GM15510 (cell line): ENCODE data around the gene KCP.

ENCODE experiments used
- POLR2A ChIP-seq: IDR thresholded peaks from 3 replicates; pipeline ENCODE4 v1.6.1; 2011; ENCODE audit warnings: borderline replicate concordance; ENCODE audit not compliant: insufficient read length; ENCODE audit errors: extremely low read depth

The KCP gene

GRCh38 chr7:128910569-128910945 is at the start of gene KCP:
Gene KCP, minus strand, starts transcription at chr7:128910709. Its CDS starts 33 bp downstream, at chr7:128910676.
- TF ChIP-seq POLR2A: no peak

DNA sequence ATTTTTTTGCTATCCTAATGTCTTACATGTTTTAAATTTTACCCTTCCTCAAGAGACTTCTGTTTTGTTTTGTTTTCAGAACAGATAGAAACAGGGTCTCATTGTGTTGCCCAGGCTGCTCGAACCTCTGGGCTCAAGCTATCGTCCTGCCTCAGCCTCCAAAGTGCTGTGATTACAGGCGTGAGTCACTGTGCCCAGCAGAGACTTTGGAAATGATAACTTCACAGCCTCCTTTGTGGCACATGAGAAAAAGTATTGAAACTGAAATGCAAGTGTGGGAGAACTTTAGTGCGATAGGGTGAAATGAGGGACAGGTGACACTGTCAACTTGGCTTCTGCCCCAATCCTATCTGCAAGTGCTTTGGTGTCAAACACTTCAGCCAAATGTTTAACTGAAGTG is 48.8 kb upstream of the KCP start:
- no peak for TF ChIP-seq POLR2A

GRCh38 chr7:128955981-128956380 is 45.5 kb upstream of the KCP start:
- no peak for TF ChIP-seq POLR2A

DNA sequence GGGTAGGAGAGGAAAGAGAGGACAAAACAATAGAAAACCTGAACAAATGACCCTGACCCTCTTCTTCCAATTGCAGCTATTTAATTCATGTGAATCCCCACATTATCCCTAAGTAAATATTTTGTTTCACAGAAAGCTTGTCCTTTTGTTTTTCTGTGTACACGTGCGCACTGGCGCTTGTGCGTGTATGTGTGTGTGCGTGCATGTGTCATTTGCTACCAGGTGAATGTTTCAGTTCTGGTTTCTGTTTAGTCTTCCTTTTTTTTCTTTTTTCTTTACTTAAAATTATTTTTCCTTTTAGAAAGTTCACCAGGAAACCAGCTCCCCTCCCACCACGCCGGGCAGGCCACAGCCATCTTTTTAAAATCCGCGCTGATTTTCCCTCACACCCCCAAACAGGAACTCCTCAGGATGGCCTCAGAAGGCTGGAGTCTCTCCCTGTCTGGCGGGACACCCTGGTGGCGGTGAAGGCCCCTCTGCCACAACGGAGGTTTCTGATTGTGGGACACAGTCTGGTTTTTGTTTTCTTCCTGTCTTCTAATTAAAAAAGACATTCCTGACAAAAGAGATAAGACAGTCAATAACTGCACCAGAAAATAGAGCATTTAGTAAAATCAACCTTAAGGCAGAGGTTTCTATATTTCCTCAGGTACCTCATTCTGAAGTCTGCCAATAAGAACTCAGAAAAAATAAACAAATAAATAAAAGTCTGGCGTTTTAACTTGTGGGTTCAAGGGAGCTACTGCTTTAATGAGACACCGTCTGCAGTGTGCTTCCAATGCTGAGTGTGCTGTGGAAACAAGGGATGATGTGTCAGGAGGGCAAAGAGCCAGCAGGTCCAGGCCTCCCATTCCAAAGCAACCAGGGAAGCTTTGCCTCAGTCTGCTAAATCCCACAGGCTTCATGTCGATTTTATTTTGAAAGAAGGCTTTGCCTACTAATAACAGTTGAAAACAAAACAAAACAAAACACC is 44.6 kb upstream of the KCP start:
- no peak for TF ChIP-seq POLR2A

- TF ChIP-seq POLR2A: no peak
Observed at GRCh38 chr7:128954150-128954549, 43.6 kb upstream of the KCP start.

DNA sequence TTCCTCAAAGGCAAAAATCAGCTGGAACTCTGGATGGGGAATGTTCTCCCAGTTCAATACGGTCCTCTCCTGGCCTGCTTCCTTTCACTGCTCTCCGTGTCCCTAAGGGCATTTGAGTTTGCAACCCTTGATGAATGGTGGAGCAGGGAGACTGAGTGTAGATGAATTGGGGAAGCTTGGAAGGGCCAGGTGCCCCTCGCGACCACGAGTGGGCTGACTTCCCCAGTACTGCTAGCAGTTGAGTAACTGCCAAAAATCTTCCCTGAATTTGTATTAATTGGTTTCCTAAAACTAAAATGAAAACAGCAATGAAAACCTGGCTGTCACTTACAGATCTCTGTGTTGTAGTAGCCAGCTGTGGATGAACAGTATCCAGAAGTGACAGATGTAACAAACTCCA is 40.8 kb upstream of the KCP start:
- no peak for TF ChIP-seq POLR2A

DNA sequence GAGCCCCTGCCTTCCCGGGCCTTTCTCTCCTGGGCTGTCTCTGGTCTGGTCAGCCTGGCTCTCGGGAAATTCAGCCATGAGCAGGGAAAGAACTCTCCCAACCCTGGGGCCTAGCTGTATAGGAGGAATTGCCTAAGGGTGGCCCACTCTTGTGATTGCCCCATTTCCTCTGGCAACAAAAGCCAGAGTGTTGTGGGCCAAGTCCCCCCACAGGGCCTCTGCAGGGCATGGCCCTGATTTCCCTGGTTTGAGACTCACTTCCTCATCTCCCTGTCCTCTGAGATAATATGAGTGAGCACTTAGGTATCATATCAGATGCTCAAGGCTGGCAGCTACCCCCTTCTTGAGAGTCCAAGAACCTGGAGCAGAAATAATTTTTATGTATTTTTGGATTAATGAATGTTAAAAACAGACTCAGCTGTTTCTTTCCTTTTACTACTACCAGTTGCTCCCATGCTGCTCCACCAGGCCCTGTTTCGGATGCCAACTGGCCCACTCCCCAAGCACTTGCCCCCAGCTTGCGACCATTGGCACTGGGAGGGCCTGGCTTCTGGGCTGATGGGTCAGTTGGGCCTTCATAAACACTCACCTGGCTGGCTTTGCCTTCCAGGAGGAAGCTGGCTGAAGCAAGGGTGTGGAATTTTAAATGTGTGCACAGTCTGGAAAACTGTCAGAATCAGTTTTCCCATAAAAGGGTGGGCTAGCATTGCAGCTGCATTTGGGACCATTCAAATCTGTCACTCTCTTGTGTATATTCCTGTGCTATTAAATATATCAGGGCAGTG is 38.7 kb upstream of the KCP start:
- TF ChIP-seq POLR2A: no peak

GRCh38 chr7:128948312-128948973 is 37.9 kb upstream of the KCP start:
- TF ChIP-seq POLR2A: peak; percentile 17

GRCh38 chr7:128947854-128948253 is 37.3 kb upstream of the KCP start:
- no peak for TF ChIP-seq POLR2A

DNA sequence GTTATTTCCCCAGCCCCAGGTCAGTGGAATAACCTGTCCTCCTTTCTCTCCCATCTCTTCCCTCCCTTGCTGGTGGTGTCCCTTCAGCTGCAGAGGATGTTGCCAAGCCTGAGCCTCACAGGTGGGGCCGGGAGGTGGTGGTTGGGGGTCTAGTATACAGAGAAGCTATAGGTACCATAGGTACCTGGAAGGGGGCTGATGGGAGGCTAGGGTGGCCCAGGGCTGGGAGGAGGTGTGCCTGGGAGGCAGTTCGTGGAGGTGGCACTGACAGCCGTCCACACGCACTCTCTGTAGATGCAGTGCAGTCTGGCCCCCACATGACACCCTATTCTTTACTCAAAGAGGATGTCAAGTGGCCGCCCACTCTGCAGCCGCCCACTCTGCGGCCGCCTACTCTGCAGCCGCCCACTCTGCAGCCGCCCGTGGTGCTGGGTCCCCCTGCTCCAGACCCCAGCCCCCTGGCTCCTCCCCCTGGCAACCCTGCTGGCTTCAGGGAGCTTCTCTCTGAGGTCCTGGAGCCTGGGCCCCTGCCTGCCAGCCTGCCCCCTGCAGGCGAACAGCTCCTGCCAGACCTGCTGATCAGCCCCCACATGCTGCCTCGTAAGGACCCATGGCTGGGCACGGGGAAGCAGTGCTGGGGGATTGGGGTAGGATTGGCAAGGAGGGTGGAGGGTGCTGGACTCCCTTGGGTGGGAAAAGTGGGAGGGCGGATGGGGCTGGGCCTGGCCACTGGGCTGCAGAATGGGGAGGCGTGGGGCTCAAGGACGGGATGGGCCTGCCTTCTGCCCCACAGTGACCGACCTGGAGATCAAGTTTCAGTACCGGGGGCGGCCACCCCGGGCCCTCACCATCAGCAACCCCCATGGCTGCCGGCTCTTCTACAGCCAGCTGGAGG is 36.7 kb upstream of the KCP start:
- no peak for TF ChIP-seq POLR2A

GRCh38 chr7:128945668-128946366 is 35.3 kb upstream of the KCP start:
- no peak for TF ChIP-seq POLR2A

- no peak for TF ChIP-seq POLR2A
Observed at GRCh38 chr7:128944487-128945236, 34.2 kb upstream of the KCP start.
